ENCODE results near the gene MYOD1. TPM values are rescaled to one million over a fixed set of nuclear protein-coding genes. Genes with fewer than 3 reads are reported as not detected.

MYOD1 gene
- total and polyA plus RNA-seq, 2 of the 4 experiments (the other 2 are of a cell fraction): not detected

DNA sequence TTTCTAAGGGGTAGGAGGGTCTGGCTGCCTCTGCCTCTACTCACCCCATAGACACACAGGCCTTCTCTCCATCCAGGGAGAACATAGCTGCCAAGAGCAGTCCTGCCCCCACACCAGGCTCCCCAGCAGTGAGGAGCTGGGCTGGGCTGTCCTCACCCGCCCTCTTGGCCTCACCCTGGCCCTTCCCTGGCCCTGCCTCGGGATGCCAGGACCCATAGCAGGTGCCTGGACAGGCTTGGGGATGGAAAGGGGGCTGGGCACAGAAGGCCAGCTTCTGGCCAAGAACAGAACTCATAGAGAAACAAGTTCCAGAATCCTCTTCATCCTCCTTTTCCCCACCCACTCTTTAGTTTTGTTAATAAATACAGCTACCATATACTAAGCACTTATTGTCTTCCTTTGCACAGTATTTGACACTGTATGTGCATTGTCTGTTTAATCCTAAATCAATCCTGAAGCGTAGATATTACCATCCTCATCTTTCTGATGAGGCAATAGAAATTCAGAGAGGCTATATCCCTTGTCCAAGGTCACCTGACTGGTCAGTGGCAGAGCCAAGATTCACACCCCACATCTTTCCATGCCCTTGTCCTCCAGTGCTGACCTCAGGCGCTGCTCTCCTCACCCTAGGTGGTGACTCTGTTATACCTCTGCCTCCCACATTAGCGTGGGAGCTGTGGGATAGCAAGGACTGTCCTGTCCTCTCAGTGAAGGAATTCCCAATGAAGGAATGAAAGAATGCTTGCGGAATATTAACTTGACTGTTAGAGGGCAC lies 22.0 kb upstream of the MYOD1 start:
- no peak overlapping the region for H3K56ac ChIP-seq (ENCODE audit: extremely low read depth, insufficient read depth, low read length)
- H3K4me3 ChIP-seq (ENCODE audit: insufficient read depth, low read depth, low read length): no peak overlapping the region
- no peak overlapping the region for H3K4me2 ChIP-seq (ENCODE audit: low read depth, low read length)
- DNase-seq (no peak), ATAC-seq (ENCODE audit: low read depth) (no peak)
- H2BK15ac ChIP-seq (ENCODE audit: low read depth, low read length): no peak overlapping the region
- no peak overlapping the region for H3K27ac ChIP-seq (ENCODE audit: insufficient read depth, low read length)
- intact Hi-C loops (cut with micrococcal nuclease) (loop anchor here (10.0 kb wide), 1 partner anchor 1127 kb away; no protein-coding TSS in a partner anchor), dilution Hi-C loops (cut with HindIII; ENCODE audit: low sequenced_read_pairs, unreplicated experiment) (no loop called here), in situ Hi-C loops (cut with MboI; ENCODE audit: low sequenced_read_pairs) (no loop called here)
- H3K79me1 ChIP-seq (ENCODE audit: low read depth in 1 of 2, low read length in 2 of 2): no peaks in the 10 kb centered on the region
- POLR2A ChIA-PET (ENCODE audit: unreplicated experiment): interaction anchor here (0.6 kb wide), 1 partner anchor 129 kb away, joined by 3 read pairs; no protein-coding TSS in a partner anchor
- no peak overlapping the region for H3K9ac ChIP-seq (ENCODE audit: low read depth, low read length)
- no peak overlapping the region for H2BK20ac ChIP-seq (ENCODE audit: low read depth, low read length)
- H2AK5ac ChIP-seq (ENCODE audit: low read depth, low read length): no peak overlapping the region
- H3K23ac ChIP-seq (ENCODE audit: low read depth, low read length): no peak overlapping the region
- H2AK9ac ChIP-seq (replicated peaks; ENCODE audit: low read depth, low read length, poor library complexity): no peak overlapping the region
- WGBS, 2 experiments (ENCODE audit: extremely low coverage in 2 of 2, insufficient read length in 1 of 2): no CpG with 5 or more reads among the region's 6 CpGs
- peaks cover 40% of the 10 kb centered on the region for H3K27me3 ChIP-seq (ENCODE audit: control insufficient read depth, insufficient read depth, low read length)
- no peak overlapping the region for H4K8ac ChIP-seq (ENCODE audit: low read depth in 2 of 2, low read length in 2 of 2)
- H4K91ac ChIP-seq (ENCODE audit: insufficient read depth, low read depth, low read length): no peak overlapping the region
- H3K9me3 ChIP-seq (ENCODE audit: control insufficient read depth, insufficient read depth, low read length): no peaks in the 10 kb centered on the region
- H3K4ac ChIP-seq (ENCODE audit: low read depth, low read length): no peak overlapping the region
- H3K36me3 ChIP-seq (ENCODE audit: control insufficient read depth, insufficient read depth, low read length): no peaks in the 10 kb centered on the region
- H4K20me1 ChIP-seq (ENCODE audit: insufficient read depth, low read length): no peaks in the 10 kb centered on the region
- CTCF ChIA-PET: interaction anchor here (0.9 kb wide), 1 partner anchor 37 kb away, joined by 5 read pairs; the partner anchor contains the start of gene KCNC1
- no peak overlapping the region for H3K14ac ChIP-seq (replicated peaks; ENCODE audit: low read depth, low read length)
- H3K18ac ChIP-seq (ENCODE audit: low read depth, low read length): no peak overlapping the region
- H3K9me1 ChIP-seq (ENCODE audit: insufficient read depth, low read length): no peaks in the 10 kb centered on the region
- BruUV-seq (replicated peaks): no TSS peak
- no peak overlapping the region for H2AFZ ChIP-seq (replicated peaks; ENCODE audit: low read length, poor library complexity)
- H2BK120ac ChIP-seq (ENCODE audit: low read depth, low read length): no peak overlapping the region
- H2BK5ac ChIP-seq (ENCODE audit: low read depth, low read length, poor library complexity, severe bottlenecking): no peak overlapping the region
- no peak overlapping the region for H4K5ac ChIP-seq (ENCODE audit: low read depth, low read length)
- no peaks in the 10 kb centered on the region for H3K4me1 ChIP-seq (ENCODE audit: control insufficient read depth, insufficient read depth, low read length)
- no peak for TF ChIP-seq RCOR1 (IDR thresholded peaks at IDR 0.05; ENCODE audit: insufficient replicate concordance, low read length)
- no peak for TF ChIP-seq MAFK (IDR thresholded peaks at IDR 0.05; ENCODE audit: low read depth, low read length)
- no peak for TF ChIP-seq BHLHE40 (IDR thresholded peaks at IDR 0.05; ENCODE audit: low read depth, low read length)
- TF ChIP-seq, protein P1, sequence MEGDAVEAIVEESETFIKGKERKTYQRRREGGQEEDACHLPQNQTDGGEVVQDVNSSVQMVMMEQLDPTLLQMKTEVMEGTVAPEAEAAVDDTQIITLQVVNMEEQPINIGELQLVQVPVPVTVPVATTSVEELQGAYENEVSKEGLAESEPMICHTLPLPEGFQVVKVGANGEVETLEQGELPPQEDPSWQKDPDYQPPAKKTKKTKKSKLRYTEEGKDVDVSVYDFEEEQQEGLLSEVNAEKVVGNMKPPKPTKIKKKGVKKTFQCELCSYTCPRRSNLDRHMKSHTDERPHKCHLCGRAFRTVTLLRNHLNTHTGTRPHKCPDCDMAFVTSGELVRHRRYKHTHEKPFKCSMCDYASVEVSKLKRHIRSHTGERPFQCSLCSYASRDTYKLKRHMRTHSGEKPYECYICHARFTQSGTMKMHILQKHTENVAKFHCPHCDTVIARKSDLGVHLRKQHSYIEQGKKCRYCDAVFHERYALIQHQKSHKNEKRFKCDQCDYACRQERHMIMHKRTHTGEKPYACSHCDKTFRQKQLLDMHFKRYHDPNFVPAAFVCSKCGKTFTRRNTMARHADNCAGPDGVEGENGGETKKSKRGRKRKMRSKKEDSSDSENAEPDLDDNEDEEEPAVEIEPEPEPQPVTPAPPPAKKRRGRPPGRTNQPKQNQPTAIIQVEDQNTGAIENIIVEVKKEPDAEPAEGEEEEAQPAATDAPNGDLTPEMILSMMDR (conservative IDR thresholded peaks at IDR 0.05; ENCODE audit: low read depth, low read length): no peak
- TF ChIP-seq, protein P2, sequence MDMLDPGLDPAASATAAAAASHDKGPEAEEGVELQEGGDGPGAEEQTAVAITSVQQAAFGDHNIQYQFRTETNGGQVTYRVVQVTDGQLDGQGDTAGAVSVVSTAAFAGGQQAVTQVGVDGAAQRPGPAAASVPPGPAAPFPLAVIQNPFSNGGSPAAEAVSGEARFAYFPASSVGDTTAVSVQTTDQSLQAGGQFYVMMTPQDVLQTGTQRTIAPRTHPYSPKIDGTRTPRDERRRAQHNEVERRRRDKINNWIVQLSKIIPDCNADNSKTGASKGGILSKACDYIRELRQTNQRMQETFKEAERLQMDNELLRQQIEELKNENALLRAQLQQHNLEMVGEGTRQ (IDR thresholded peaks at IDR 0.05; ENCODE audit: low read depth, low read length): no peak
- TF ChIP-seq, protein P3, sequence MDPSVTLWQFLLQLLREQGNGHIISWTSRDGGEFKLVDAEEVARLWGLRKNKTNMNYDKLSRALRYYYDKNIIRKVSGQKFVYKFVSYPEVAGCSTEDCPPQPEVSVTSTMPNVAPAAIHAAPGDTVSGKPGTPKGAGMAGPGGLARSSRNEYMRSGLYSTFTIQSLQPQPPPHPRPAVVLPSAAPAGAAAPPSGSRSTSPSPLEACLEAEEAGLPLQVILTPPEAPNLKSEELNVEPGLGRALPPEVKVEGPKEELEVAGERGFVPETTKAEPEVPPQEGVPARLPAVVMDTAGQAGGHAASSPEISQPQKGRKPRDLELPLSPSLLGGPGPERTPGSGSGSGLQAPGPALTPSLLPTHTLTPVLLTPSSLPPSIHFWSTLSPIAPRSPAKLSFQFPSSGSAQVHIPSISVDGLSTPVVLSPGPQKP (IDR thresholded peaks at IDR 0.05; ENCODE audit: borderline replicate concordance, low read depth, low read length): no peak
- TF ChIP-seq SMC3 (IDR thresholded peaks at IDR 0.05; ENCODE audit: low read depth, low read length): no peak
- TF ChIP-seq MXI1 (IDR thresholded peaks at IDR 0.05; ENCODE audit: borderline replicate concordance, low read depth, low read length): no peak
- TF ChIP-seq FOS (IDR thresholded peaks at IDR 0.05; ENCODE audit: low read depth, low read length): no peak
- TF ChIP-seq MAZ (IDR thresholded peaks at IDR 0.05; ENCODE audit: borderline replicate concordance, low read depth, low read length): no peak
- TF ChIP-seq POLR2A (IDR thresholded peaks at IDR 0.05; ENCODE audit: low read depth, low read length): no peak
- TF ChIP-seq RFX5 (IDR thresholded peaks at IDR 0.05; ENCODE audit: low read depth, low read length): no peak
- TF ChIP-seq RAD21 (IDR thresholded peaks at IDR 0.05; ENCODE audit: low read length): no peak
- TF ChIP-seq CHD1 (IDR thresholded peaks at IDR 0.05; ENCODE audit: low read depth, low read length): no peak
- TF ChIP-seq NFE2L2 (IDR thresholded peaks at IDR 0.05; ENCODE audit: low read depth, low read length): no peak
